Measurements from ENCODE around the gene EXOSC3.
"Not testable (repeated sequence)": the region's sequence is repeated elsewhere in the genome, so short reads cannot be mapped to it uniquely, and the experiment has no call there.

Gene EXOSC3

GRCh38 chr9:37784616-37785483 is at the start of gene EXOSC3:
TSS of gene EXOSC3 (minus strand) at chr9:37785064. CDS start at chr9:37785044, 20 bp downstream.
- in situ Hi-C loops (cut with HindIII; ENCODE audit: low sequenced_read_pairs) = no loop called here

- in situ Hi-C loops (cut with HindIII; ENCODE audit: low sequenced_read_pairs) = no loop called here
These were observed 42.8 kb upstream of the EXOSC3 start for GRCh38 chr9:37827483-37828165.

GRCh38 chr9:37825174-37825573 is 40.3 kb upstream of the EXOSC3 start:
- in situ Hi-C loops (cut with HindIII; ENCODE audit: low sequenced_read_pairs) = not testable (repeated sequence)

- in situ Hi-C loops (cut with HindIII; ENCODE audit: low sequenced_read_pairs) = no loop called here
These were observed 35.3 kb upstream of the EXOSC3 start for GRCh38 chr9:37820142-37820541.

- in situ Hi-C loops (cut with HindIII; ENCODE audit: low sequenced_read_pairs) = no loop called here
These were observed 34.0 kb upstream of the EXOSC3 start for GRCh38 chr9:37818849-37819248.

- in situ Hi-C loops (cut with HindIII; ENCODE audit: low sequenced_read_pairs) = no loop called here
These were observed 28.0 kb upstream of the EXOSC3 start for GRCh38 chr9:37812773-37813379.

- in situ Hi-C loops (cut with HindIII; ENCODE audit: low sequenced_read_pairs) = no loop called here
These were observed 27.1 kb upstream of the EXOSC3 start for GRCh38 chr9:37811906-37812476.

- in situ Hi-C loops (cut with HindIII; ENCODE audit: low sequenced_read_pairs) = not testable (repeated sequence)
These were observed 24.8 kb upstream of the EXOSC3 start for GRCh38 chr9:37809676-37810075.

- in situ Hi-C loops (cut with HindIII; ENCODE audit: low sequenced_read_pairs) = no loop called here
These were observed 21.4 kb upstream of the EXOSC3 start for GRCh38 chr9:37806271-37806670.

- in situ Hi-C loops (cut with HindIII; ENCODE audit: low sequenced_read_pairs) = no loop called here
These were observed 17.3 kb upstream of the EXOSC3 start for GRCh38 chr9:37801959-37802711.

- in situ Hi-C loops (cut with HindIII; ENCODE audit: low sequenced_read_pairs) = no loop called here
These were observed 16.5 kb upstream of the EXOSC3 start for GRCh38 chr9:37801287-37801850.

- in situ Hi-C loops (cut with HindIII; ENCODE audit: low sequenced_read_pairs) = no loop called here
These were observed 15.9 kb upstream of the EXOSC3 start, which contains the start of gene DCAF10 for GRCh38 chr9:37800631-37801286. TSS of gene DCAF10 (plus strand) at chr9:37800797. CDS start at chr9:37800867, 70 bp downstream.

- in situ Hi-C loops (cut with HindIII; ENCODE audit: low sequenced_read_pairs) = loop anchor here (10.0 kb wide), 1 partner anchor 54 kb away; no protein-coding TSS in a partner anchor
These were observed 13.8 kb upstream of the EXOSC3 start for GRCh38 chr9:37798677-37799076.

- in situ Hi-C loops (cut with HindIII; ENCODE audit: low sequenced_read_pairs) = loop anchor here (10.0 kb wide), 1 partner anchor 51 kb away; no protein-coding TSS in a partner anchor
These were observed 11.4 kb upstream of the EXOSC3 start for GRCh38 chr9:37796232-37796631.

GRCh38 chr9:37792122-37792521 is 7.3 kb upstream of the EXOSC3 start:
- in situ Hi-C loops (cut with HindIII; ENCODE audit: low sequenced_read_pairs) = loop anchor here (10.0 kb wide), 1 partner anchor 47 kb away; no protein-coding TSS in a partner anchor

- in situ Hi-C loops (cut with HindIII; ENCODE audit: low sequenced_read_pairs) = loop anchor here (10.0 kb wide), 1 partner anchor 45 kb away; no protein-coding TSS in a partner anchor
These were observed 5.2 kb upstream of the EXOSC3 start for GRCh38 chr9:37790096-37790495.

- in situ Hi-C loops (cut with HindIII; ENCODE audit: low sequenced_read_pairs) = no loop called here
These were observed 3.5 kb upstream of the EXOSC3 start for GRCh38 chr9:37788332-37788731.

- in situ Hi-C loops (cut with HindIII; ENCODE audit: low sequenced_read_pairs) = no loop called here
These were observed 2.2 kb upstream of the EXOSC3 start for GRCh38 chr9:37787059-37787458.

- in situ Hi-C loops (cut with HindIII; ENCODE audit: low sequenced_read_pairs) = no loop called here
These were observed 611 bp downstream of the EXOSC3 start for GRCh38 chr9:37784291-37784615.
